ENCODE data around the gene TINAG.

TINAG gene

DNA sequence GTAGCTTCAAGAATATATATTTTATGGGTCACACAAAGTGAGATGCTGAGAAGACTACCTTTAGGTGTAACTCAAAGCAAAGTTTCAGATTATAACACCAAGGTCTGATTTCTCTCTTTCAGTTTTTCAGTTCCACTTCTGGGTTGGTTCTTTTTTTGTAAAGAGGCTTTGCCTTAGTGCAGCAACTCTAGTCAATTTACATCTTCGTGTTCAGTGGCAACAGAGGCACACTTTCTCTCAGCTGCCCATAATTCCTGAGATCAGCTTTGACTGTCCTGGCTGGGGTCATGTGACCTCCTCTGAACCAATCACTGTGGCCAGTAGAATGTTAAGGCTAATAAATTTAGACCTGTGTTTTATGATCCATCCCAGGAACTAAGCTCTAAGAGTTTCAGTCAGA, 120.2 kb downstream of the TINAG start:
- no peak for DNase-seq

DNA sequence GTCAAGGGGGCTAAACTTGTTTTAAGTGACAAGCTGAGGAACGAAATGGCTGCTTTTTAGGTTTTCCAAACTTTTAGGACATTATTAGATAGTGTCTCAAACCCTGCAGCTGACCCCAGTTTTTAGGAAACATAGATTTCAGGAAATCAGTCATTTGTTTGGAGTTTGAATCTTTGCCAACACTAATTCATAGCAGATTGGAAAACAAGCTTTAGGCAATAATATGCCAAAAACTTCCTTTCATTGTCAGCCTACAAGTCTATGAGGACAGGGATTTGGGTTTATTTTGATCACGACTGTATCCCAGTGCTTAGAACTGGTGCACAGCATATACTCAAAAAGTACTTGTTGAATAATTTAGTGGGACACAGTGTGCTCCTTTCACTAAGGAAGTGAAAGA, 123.2 kb downstream of the TINAG start:
- DNase-seq, result no peak

Data from NCI-H526 (cell line).